ENCODE measurements around the gene PPAN.

PPAN gene, protein sequence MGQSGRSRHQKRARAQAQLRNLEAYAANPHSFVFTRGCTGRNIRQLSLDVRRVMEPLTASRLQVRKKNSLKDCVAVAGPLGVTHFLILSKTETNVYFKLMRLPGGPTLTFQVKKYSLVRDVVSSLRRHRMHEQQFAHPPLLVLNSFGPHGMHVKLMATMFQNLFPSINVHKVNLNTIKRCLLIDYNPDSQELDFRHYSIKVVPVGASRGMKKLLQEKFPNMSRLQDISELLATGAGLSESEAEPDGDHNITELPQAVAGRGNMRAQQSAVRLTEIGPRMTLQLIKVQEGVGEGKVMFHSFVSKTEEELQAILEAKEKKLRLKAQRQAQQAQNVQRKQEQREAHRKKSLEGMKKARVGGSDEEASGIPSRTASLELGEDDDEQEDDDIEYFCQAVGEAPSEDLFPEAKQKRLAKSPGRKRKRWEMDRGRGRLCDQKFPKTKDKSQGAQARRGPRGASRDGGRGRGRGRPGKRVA

GRCh38 chr19:10106100-10106936 is at the start of gene PPAN:
Gene PPAN (plus strand): TSS chr19:10106362. CDS start chr19:10106395, 33 bp downstream.
- peak; percentile 98 for DNase-seq (ENCODE audit: low spot score)

- peak; percentile 61 for DNase-seq (ENCODE audit: low spot score)
Measured at GRCh38 chr19:10061717-10062310, 44.3 kb upstream of the PPAN start.

- no peak for DNase-seq (ENCODE audit: low spot score)
Measured at GRCh38 chr19:10068205-10068604, 38.0 kb upstream of the PPAN start.

DNA sequence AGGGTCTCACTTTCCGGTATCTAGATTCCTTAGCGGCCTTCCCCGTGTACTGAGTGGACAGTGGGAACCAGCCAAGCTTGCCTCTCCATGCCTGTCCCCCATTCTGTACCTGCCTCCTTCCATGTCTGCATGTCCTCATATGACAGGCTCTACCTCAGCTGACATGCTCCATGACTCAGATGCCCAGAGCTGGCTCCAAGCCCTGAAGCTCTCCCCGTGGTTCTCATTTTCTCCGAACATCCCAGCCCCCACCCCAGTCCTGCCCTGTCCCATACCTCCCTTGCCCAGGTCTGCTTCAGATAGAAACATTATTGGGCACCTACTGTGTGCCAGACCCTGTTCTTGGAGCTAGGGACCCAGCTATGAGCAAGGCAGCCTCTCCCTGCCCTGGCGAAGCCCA is 37.1 kb upstream of the PPAN start:
- DNase-seq (ENCODE audit: low spot score) = no peak

DNA sequence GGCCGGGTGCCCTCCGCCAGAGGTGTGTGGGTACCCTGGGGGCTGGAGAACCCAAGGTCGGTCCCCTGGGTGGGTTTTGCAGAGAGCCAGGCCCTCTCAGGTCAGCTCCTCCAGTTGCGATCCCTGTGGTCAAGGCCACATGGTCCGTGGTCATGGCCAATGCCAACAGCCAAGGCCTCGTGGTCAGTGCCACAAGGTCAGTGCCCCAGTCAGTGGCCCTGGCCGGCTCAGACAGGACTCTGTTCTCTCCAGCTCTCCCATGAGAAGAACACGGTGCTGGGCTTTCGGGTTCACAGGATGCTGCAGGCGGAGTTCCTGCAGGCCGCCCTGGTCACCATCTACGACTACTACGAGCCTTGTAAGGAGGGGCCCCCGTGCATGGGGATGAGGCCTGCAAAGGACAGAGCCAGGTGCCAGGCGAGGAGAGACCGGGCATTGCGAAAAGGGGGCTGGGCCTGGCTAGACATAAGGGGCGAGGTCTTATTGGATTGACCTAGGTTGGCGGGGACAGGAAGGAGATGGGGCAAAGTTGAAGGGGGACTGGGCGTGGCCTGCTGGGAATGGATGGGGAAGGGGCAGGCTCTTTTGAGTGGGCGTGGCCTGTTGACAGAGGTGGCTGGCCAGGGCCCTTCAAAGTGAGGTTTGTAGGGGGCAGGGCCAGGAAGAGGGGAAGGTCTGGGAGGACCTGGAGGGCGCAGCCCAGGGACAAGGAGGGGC is 35.3 kb upstream of the PPAN start:
- DNase-seq (ENCODE audit: low spot score) = no peak

- no peak for DNase-seq (ENCODE audit: low spot score)
Measured at GRCh38 chr19:10074153-10074552, 32.0 kb upstream of the PPAN start.

GRCh38 chr19:10076535-10076934 is 29.6 kb upstream of the PPAN start:
- no peak for DNase-seq (ENCODE audit: low spot score)

GRCh38 chr19:10078329-10078728 is 27.8 kb upstream of the PPAN start:
- no peak for DNase-seq (ENCODE audit: low spot score)

DNA sequence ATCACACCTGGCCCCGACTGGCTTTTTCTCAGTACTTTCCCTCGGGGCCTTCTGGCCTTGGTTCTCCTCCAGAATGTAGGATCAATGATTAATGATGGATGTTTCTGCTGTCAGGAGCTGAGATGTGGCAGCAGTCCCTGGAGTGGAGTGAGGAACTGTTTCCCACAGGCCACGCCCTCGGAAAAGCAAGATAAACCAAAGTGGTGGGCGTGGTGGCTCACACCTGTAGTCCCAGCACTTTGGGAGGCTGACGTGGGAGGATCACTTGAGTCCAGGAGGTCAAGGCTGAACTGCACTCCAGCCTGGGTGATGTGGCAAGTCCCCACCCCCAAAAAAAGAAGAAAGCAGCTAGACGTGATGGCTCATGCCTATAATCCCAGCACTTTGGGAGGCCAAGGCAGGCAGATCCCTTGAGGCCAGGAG is 27.1 kb upstream of the PPAN start:
- no peak for DNase-seq (ENCODE audit: low spot score)

- no peak for DNase-seq (ENCODE audit: low spot score)
Measured at GRCh38 chr19:10083911-10084310, 22.3 kb upstream of the PPAN start.

DNA sequence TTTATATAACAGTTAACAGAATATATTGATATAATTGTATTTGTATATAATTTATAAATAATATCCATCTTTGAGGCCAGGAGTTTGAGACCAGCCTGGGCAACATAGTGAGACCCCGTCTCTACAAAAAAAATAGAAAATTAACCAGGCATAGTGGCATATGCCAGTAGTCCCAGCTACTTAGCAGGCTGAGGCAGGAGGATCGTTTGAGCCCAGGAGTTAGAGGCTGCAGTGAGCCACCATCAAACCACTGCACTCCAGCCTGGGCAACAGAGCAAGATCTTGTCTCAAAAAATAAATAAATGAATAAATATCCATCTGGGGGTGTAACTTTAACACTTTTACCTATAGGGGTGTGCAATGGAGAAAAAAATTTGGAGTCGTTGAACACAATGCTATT is 21.4 kb upstream of the PPAN start:
- DNase-seq (ENCODE audit: low spot score) = no peak

- no peak for DNase-seq (ENCODE audit: low spot score)
Measured at GRCh38 chr19:10085641-10086590, 20.2 kb upstream of the PPAN start, which contains the start of gene SHFL. Gene SHFL (plus strand): TSS chr19:10086317. CDS start chr19:10086428, 111 bp downstream.

GRCh38 chr19:10086591-10087192 is 19.5 kb upstream of the PPAN start:
- no peak for DNase-seq (ENCODE audit: low spot score)

DNA sequence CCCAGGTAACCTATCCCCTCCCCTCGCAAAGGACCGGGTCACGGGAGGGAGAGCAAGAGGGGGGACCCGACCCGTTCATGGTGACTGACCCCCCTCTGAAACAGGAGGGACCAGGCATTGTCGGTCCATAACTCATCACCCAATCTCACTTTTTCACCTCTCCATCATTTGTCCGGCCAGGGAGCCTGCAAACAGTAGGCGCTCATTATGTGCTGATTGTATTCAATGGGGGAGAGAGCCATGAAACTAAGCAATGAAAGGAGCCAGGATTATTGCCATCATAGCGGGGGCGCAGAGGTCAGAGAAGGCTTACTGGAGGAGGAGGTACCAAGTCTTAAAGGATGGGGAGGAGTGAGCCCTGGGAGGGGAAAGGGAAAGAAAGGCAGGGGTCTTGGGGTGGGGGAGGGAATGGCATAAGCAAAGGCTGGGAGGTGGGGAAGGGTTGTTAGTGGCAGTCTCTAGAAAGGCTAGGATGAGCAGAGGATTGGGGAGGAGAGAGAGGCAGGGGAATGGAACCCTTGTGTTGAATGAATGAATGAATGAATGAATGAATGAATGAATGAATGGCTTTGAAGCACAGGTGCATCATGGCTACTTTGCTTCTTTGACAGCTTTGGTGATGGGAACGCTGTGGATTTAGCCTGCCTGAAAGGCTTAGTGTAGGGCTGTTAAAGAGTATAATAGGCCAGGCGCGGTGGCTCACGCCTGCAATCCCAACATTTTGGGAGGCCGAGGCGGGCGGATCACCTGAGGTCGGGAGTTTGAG is 18.7 kb upstream of the PPAN start:
- no peak for DNase-seq (ENCODE audit: low spot score)

GRCh38 chr19:10088949-10089554 is 17.1 kb upstream of the PPAN start:
- no peak for DNase-seq (ENCODE audit: low spot score)

GRCh38 chr19:10089801-10090375 is 16.3 kb upstream of the PPAN start:
- DNase-seq (ENCODE audit: low spot score) = no peak

DNA sequence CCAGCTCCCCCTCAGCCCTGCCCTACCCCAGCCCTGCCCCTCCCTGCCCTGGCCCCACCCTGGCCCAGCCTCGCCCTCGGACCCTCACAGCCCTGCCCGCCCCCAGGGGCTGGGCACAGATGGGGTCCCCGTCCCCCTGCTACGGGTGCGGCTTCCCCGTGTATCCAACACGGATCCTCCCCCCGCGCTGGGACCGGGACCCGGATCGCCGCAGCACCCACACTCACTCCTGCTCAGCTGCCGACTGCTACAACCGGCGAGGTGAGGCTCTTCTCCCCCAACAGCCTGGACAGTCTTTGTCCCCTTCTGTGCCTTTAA is 14.8 kb upstream of the PPAN start:
- peak; percentile 32 for DNase-seq (ENCODE audit: low spot score)

DNA sequence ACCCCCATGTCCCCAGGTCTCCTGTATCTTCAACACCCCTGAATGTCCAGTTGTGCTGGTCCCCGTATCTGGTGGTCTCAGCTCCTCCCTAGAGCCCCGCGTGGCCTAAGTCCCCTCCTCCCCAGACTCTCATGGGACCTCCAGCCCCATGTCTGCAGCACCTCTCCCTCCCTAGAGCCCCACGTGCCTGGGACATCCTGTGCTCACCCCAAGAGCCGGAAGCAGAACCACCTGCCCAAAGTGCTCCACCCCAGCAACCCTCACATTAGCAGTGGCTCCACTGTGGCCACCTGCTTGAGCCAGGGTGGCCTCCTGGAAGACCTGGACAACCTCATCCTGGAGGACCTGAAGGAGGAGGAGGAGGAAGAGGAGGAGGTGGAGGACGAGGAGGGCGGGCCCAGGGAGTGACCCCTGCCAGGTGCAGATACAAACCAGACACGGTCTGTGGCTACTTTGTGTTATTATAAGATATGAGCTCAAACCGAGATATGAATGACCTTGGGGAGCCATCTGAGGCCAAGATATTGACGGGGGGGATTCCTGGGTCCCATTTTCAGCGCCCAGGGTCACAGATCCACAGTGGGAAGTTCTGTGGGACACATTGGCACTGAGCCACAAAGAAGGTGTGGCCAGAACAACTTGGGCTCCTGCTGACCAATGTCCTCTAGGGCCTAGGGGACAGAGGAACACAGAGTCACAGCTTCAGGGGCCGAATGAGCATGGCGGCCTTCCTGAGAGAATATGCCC is 14.1 kb upstream of the PPAN start:
- DNase-seq (ENCODE audit: low spot score) = no peak

All from ecto neural progenitor cell (in vitro differentiated cells).